MM.1S (cell line): ENCODE measurements around the gene COL3A1.

Experiments used
- CTCF ChIP-seq: fragments of 300-600 bp; sonication (generic); IDR thresholded peaks from 2 replicates; pipeline ENCODE4 v1.5.1; 2016; ENCODE audit warnings: antibody characterized with exemption, low read length, mixed read lengths
- EZH2phosphoT487 ChIP-seq: fragments of 300-600 bp; sonication (generic); IDR thresholded peaks from 2 replicates; pipeline ENCODE4 v1.6.1; 2018; ENCODE audit warnings: antibody characterized with exemption, low read length

- TF ChIP-seq CTCF (no peak), EZH2phosphoT487 (no peak)
Measured at GRCh38 chr2:189010536-189010935, 36.4 kb downstream of the COL3A1 start.
